Cerebellar cortex (tissue), 1 donor: Measurements from ENCODE around the gene KCNIP4.
"Not testable (repeated sequence)": the region's sequence is repeated elsewhere in the genome, so short reads cannot be mapped to it uniquely, and the experiment has no call there.

Experiments used
- DNase-seq: peaks from one replicate; pipeline ENCODE4 v3.0.0-alpha.2; 2015; ENCODE audit warnings: low spot score

Gene KCNIP4

DNA sequence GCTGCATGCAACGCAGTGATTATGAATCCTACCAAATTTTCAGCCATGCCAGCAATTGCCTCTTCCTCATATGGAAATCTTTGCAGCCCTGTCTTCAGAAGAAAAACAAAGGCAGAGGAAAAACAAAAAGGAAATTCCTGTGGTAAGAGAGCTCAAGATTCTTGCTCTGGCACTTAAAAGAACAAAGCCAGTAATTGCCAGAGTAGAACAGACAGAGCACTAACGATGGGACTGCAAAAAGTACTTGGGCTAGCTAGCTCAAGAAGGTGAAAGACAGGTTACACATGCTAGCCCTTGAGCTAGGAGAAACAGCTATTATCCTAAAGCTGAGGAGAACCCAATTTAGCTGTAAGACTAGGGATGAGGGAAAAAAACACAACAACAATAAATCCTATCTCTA, 582.3 kb downstream of the KCNIP4 start:
- DNase-seq: no peak

- DNase-seq: no peak
Observed at GRCh38 chr4:21363701-21364100, 584.9 kb downstream of the KCNIP4 start.

GRCh38 chr4:21352354-21352753, 596.2 kb downstream of the KCNIP4 start:
- not testable (repeated sequence) for DNase-seq

- no peak for DNase-seq
Observed at GRCh38 chr4:21347142-21347541, 601.4 kb downstream of the KCNIP4 start.

- no peak for DNase-seq
Observed at GRCh38 chr4:21327976-21328700, 620.4 kb downstream of the KCNIP4 start.

DNA sequence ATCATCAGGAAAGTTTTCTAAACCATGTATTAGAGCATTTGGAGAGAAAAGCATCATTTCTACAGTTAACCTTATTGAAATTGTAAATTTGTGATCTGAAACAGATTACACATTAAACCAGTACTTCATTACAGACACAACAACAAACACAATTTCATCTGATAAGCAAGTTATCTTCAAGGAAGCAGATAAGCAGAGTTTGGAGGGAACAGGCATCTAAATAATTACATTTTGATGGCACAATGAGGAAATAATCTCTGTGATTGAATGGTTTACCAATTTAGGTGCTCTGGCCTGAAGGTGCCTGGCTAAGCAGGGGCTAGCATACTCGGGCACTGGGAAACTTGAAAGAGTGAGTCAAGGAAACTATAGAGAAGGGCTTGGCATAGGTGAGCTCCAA, 628.5 kb downstream of the KCNIP4 start:
- no peak for DNase-seq

GRCh38 chr4:21307709-21308108, 640.9 kb downstream of the KCNIP4 start:
- peak; percentile 52 for DNase-seq

GRCh38 chr4:21304540-21304887, 644.1 kb downstream of the KCNIP4 start:
- no peak for DNase-seq

DNA sequence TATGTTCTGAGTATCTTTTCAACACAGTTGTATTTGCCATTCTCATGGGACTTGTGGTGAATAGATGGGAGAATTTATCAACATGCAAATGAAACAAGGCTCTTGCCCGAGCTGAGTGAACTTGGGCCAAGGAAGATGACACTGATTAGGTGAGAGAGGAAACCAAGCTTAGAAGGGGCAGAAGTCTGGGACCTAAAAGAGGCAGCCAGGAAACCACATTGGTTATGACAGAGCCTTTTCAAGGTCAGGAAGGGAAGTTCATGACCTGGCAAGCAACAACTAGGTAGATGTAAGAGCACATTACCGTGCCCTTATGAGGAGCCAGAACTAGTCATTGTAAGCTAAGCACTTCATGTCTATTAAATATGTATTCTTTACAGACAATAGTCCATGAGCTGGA, 658.0 kb downstream of the KCNIP4 start:
- no peak for DNase-seq

DNA sequence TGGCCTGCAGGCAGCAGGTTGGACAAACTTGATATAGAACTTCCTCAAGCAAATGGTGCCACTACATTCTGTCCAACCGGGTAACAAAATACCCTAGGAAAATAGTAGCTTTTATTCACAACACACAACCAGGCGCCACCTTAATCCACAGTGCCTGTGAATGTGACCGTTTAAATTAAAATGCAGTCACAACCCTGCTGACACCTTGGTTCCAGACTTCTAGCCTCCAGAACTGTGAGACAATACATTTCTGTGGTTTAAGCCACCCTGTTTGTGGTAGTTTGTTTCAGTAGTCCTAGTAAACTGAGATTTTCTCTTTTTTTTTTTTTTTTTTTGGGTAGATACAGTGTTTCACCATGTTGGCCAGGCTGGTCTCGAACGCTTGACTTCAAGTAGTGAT, 672.5 kb downstream of the KCNIP4 start:
- no peak for DNase-seq

GRCh38 chr4:21271439-21272052, 677.0 kb downstream of the KCNIP4 start:
- DNase-seq: no peak

GRCh38 chr4:21248331-21248730, 700.2 kb downstream of the KCNIP4 start:
- DNase-seq: peak; percentile 89

DNA sequence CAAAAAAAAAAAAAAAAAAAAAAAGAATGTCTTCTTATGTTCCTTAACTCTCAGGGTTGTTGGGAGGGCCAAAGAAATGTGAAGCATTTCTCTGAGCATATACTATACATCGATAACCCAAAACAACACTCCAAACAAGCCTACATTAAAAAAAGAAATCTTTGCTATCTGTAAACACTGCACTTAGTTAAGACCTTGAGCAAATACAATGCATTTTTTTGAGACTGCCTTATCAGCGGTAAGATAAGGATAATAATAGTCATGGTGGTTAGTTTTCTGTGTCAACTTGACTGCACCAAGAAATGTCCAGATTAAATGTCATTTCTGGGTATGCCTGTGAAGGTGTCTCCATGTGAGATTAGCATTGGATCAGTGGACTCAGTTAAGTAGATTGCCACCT, 706.4 kb downstream of the KCNIP4 start:
- no peak for DNase-seq

GRCh38 chr4:21226637-21227538, 721.7 kb downstream of the KCNIP4 start:
- DNase-seq: peak; percentile 57

DNA sequence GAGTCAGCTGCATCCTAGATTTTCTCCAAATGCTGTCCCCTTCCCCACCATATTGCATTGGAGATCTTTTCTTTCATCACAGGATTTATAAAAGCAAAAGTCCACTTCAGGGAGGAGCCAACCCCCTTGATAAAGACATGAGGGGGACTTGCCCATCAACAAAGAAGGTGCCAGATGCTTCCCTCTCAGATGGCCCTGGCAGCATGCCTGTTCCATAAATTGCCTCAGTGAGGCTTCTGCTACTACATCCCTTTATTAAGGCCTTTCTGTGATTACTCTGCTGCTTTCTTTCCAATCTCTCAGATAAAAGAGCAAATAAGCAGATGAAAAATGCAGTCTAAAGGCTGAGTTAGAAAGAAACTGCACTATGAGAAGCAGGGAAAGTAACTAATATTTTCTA, 736.7 kb downstream of the KCNIP4 start:
- peak; percentile 73 for DNase-seq

DNA sequence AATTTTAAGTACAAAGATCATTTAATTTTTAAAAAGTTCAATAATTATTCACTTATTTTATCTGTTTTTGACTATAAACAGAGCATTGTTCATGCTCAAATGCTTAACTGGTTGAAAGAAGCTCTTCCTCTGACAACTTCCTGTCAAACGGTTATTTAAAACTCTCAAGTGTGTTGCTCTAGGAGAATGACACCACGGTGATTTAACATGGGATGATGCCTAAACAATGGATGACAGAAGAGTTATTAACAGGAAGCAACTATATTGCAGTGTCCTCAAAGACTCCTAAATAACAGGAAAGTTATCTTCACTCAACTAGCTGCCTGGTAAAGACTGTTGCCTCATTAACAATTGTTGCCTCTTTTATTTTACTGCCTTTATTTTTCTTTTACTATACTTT, 738.7 kb downstream of the KCNIP4 start:
- no peak for DNase-seq

GRCh38 chr4:21205821-21206531, 742.6 kb downstream of the KCNIP4 start:
- DNase-seq: no peak

DNA sequence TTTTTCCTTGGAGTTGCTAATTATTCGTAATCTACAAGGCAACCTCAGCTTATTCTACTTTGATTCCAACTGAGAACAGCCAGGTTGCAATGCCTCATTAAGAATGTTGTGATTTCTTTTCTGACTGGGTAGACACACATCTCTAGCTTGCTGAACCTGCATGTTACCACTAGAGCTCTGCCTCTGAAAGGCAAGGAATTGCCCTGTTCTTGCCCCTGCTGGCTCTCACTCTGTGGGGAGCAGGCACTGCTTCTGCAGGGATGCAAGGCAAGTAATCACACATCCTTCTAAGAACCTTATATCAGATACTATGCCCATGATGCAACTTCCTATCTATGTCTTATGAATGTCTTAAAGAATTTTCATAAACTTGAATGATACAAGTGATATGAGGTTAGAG, 745.2 kb downstream of the KCNIP4 start:
- DNase-seq: no peak

DNA sequence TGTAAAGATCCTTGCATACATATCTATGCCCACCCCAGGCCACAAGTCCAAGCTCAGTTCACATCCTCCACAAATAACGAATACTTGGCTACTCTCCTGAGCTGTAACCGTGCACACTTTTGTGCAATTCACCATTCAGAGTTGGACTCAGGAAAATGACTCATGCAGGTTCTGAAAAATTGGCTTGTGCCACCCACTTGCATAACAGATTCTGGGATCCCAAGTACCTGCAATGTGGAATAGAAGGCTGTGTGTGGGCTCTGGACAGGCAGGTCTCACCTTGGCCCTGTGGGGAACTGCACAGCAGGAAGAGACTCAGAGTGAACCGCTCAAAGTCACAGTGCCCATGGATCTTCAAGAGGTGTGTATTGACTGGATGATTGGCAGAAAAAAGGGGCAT, 745.6 kb downstream of the KCNIP4 start:
- DNase-seq: no peak

DNA sequence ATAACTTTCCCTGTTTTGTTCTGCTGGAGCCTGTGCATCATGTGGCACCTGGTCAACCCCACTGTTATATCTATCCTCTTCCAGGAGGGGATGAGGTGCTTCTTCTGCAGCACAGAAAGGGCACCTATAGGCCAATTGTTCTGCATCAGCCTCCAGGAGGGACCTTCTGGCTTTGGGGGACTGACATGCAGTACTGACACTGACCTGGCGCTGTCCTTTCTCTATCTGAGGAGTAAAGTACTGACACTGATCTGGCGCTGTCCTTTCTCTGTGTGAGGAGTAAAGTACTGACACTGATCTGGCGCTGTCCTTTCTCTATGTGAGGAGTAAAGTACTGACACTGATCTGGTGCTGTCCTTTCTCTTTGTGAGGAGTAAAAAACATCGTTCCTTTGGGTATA, 749.9 kb downstream of the KCNIP4 start:
- DNase-seq: no peak

- no peak for DNase-seq
Observed at GRCh38 chr4:21195682-21196081, 752.9 kb downstream of the KCNIP4 start.

GRCh38 chr4:21192367-21192766, 756.2 kb downstream of the KCNIP4 start:
- DNase-seq: no peak
